ENCODE results near the gene LMNB1.

The LMNB1 gene

GRCh38 chr5:126849101-126849678 is 72.3 kb downstream of the LMNB1 start:
- no peak for TF ChIP-seq ZBTB7A (IDR thresholded peaks at IDR 0.05; ENCODE audit: low read depth)
- TF ChIP-seq REST (IDR thresholded peaks at IDR 0.05; ENCODE audit: low read depth), result no peak
- no peak for TF ChIP-seq EP300 (IDR thresholded peaks at IDR 0.05; ENCODE audit: borderline replicate concordance)
- TF ChIP-seq, protein P1, sequence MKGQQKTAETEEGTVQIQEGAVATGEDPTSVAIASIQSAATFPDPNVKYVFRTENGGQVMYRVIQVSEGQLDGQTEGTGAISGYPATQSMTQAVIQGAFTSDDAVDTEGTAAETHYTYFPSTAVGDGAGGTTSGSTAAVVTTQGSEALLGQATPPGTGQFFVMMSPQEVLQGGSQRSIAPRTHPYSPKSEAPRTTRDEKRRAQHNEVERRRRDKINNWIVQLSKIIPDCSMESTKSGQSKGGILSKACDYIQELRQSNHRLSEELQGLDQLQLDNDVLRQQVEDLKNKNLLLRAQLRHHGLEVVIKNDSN (IDR thresholded peaks at IDR 0.05), result no peak

- TF ChIP-seq TCF12 (IDR thresholded peaks at IDR 0.05; ENCODE audit: low read depth) (no peak), NFIC (IDR thresholded peaks at IDR 0.05) (no peak), TEAD4 (IDR thresholded peaks at IDR 0.05) (no peak), ZBTB7A (IDR thresholded peaks at IDR 0.05; ENCODE audit: low read depth) (no peak), EP300 (IDR thresholded peaks at IDR 0.05; ENCODE audit: borderline replicate concordance) (no peak), CREB1 (IDR thresholded peaks at IDR 0.05; ENCODE audit: low read depth) (no peak), RAD21 (IDR thresholded peaks at IDR 0.05; ENCODE audit: low read depth) (no peak), YY1 (IDR thresholded peaks at IDR 0.05; ENCODE audit: low read depth) (no peak), TAF1 (IDR thresholded peaks at IDR 0.05; ENCODE audit: low read depth) (no peak), REST (IDR thresholded peaks at IDR 0.05; ENCODE audit: low read depth) (no peak), FOXM1 (IDR thresholded peaks at IDR 0.05; ENCODE audit: borderline replicate concordance, low read depth) (no peak), CEBPB (IDR thresholded peaks at IDR 0.05) (no peak)
- TF ChIP-seq, protein P2, sequence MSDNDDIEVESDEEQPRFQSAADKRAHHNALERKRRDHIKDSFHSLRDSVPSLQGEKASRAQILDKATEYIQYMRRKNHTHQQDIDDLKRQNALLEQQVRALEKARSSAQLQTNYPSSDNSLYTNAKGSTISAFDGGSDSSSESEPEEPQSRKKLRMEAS (IDR thresholded peaks at IDR 0.05), result no peak
- TF ChIP-seq, protein P1 (IDR thresholded peaks at IDR 0.05), result no peak
Observed at GRCh38 chr5:126851501-126852011, 74.6 kb downstream of the LMNB1 start.

DNA sequence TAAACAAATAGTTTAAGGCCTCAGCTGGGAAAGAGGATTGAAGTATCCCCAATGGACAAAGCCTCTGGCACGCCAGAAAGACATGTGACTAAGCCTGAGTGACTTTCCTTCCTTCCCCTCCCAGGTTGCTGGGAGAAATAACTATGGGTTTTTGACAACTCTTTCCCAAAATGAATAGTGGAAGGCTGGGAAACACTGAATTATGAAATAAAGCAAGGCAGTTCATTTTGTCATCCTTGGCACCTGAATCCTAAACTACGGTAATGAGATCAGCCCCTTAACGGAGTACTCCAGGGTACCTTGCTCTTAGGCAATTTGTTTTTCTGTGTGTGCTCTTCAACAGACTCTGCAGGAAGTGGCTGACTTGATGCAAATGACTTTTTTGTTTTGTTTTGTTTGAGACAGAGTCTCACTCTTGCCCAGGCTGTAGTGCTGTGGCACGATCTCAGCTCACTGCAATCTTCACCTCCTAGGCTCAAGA is 75.2 kb downstream of the LMNB1 start:
- TF ChIP-seq, protein P1 (IDR thresholded peaks at IDR 0.05), result no peak
- TF ChIP-seq NFIC (IDR thresholded peaks at IDR 0.05) (no peak), YY1 (IDR thresholded peaks at IDR 0.05; ENCODE audit: low read depth) (no peak)

DNA sequence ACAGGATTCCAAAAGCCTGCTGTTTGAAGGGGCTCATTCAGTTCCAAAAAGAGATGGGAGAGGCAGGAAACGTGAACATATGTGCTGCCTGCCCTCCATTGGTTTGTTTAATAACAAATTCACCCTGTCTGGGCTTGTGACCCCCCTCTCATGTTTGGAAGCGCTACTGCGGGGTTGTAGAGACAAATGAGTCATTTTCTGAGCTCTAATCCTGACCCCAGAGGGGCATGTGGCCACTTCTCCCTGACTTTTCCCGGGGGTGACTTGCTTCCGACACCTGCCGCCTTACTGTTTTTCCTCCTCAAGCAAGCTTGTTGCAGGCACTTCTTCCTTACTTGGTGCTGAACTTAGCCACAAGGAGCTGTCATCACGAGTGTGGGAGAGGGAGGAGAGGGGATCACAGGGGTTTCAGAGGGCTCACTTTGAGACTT is 75.9 kb downstream of the LMNB1 start:
- TF ChIP-seq, protein P1 (IDR thresholded peaks at IDR 0.05), result no peak
- TF ChIP-seq TEAD4 (IDR thresholded peaks at IDR 0.05), result no peak
- TF ChIP-seq REST (IDR thresholded peaks at IDR 0.05; ENCODE audit: low read depth), result no peak
- TF ChIP-seq EP300 (IDR thresholded peaks at IDR 0.05; ENCODE audit: borderline replicate concordance), result no peak
- no peak for TF ChIP-seq ZBTB7A (IDR thresholded peaks at IDR 0.05; ENCODE audit: low read depth)
